ENCODE measurements around the gene CHID1. TPM values are rescaled to one million over a fixed set of nuclear protein-coding genes. Genes with fewer than 3 reads are reported as not detected.

CHID1 gene
- polyA plus RNA-seq, 12 donors: 45.9 to 70.1 (median 58.2) TPM; not detected in 1

DNA sequence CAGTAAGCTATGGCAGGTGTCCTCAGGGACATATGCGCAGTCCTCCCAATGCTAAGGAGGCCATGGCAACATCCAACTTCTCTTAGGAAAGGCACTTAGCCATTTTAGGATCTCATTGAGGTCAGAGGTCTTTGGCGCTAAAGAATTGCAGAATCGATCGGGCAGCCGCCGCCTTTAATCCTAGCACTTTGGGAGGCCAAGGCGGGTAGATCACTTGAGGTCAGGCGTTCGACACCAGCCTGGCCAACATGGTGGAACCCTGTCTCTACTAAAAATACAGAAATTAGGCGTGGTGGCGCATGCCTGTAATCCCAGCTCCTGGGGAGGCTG, 1.2 kb upstream of the CHID1 start:
- no peak for DNase-seq

- DNase-seq: no peak
Measured at GRCh38 chr11:911031-911889, 650 bp upstream of the CHID1 start.

DNA sequence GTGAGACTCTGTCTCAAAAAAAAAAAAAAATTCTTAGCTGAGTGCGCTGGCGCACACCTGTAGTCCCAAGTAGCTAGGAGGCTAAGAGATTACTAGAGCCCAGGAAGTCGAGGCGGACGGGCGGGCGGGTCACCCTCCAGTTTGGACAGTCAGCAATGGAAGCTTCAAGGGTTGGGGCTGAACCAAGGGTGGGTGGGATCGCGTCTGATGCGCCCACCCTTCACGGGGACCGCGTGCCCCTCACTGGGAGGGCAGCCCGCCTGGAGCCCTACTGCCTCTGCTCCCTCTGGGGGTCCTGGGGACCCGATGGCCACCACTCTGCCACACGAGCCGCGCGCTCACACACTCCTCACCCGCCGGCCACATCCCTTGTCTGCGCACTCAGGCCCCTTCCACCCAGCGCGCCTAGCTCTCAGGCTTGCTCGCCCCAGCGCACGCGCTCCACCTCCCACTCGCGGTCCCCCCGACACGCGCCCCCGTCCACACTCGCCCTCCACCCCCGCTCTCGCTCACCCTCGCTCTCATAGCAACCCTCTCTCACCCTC, 494 bp downstream of the CHID1 start:
- no peak for DNase-seq

DNA sequence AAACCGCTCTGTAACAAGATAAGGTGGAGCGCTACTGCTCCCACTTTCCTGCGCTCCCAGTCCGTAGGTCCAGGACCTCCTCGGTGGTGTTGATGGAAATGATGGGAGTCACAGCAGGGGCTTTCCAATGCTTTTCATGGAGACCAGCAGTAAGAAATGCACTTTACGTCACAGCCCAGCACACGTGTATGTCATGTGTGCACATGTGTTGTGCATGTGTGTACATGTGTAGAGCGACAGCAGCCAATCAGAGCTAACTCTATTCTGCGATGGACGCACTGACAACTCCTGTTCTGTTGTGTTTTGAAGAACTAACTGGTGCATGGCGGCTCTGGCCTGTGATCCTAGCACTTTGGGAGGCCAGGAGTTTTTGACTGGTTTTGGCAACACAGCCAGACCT, 1.2 kb downstream of the CHID1 start:
- DNase-seq: no peak

DNA sequence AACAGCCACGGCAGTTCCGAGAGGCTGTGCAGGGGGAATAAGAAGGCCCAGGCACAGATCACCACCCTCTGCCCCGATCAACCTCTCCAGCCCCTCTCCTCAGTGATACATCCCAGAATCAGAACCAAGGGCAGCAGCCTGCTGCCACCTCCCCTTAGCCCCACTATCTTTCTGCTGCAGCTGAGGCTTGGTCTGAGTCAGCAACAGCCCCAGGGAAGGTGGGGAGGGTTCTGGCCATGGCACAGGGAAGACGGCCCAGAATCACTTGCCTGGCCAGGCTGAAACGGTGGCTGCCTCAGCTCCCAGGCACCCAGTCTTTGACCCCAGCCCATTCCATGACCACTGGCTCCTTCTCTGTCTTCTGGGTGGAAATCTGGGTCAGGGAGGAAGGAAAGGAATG, 2.3 kb downstream of the CHID1 start:
- no peak for DNase-seq

GRCh38 chr11:907668-908067, 2.9 kb downstream of the CHID1 start:
- DNase-seq: no peak

DNA sequence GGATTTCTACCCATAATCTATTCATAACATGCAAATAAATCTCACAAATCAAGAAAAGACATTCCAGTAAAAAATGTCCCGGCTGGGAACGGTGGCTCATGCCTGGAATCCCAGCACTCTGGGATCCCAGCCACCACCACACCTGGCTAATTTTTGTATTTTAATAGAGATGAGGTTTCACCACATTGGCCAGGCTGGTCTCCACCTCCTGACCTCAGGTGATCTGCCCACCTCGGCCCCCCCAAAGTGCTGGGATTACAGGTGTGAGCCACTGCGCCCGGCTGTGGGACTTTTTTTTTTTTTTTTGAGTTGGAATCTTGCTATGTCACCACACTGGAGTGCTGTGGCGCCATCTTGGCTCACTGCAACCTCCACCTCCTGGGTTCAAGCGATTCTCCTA, 4.7 kb downstream of the CHID1 start:
- no peak for DNase-seq

DNA sequence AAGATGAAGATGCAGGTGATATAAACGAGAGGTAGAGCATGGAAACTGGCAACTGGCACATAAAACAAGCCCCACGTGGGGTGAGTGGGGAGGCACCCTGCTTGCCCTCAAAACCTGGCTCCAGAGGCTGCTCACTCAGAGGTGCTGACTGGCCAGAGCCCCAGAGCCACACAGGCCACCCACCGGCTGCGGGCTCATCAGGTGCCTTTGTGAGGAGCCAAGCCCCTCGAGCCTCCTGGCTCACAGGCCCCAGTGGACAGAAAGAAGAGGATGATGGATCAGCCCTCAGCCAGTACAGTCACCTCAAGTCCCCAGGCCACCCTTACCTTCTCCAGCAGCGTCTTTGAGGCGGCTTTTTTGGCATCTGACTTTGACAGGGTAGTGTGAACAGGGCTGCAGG, 6.2 kb downstream of the CHID1 start:
- no peak for DNase-seq

DNA sequence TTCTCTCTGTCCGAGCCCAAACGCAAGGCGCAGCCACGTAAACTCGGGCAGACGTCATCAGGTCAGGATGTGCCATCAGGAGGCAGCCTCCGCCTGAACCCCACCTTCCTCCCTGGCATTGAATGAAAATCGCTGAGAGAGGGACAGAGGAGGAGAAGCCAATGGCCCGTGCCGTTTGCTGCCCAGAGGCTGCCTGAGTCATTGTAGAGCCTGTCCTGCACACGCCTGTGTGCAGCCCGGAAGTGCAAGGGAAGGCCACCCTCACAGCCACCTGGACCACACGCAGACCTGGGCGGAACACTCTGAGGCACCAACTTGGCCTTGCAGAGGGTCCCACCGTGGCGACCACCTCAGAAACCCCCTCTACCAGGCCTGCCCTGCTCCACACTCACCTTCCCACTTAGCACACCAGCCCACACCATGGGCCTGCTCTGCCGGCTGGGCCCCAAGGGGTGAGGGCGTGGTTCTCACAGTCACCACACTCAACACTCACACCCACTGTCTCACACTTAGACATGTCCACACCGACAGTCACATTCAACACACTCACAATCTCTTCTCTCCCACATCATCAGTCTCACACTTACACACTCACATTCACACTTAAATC, 9.1 kb downstream of the CHID1 start:
- DNase-seq: no peak

GRCh38 chr11:900545-900944, 10.1 kb downstream of the CHID1 start:
- DNase-seq: no peak

DNA sequence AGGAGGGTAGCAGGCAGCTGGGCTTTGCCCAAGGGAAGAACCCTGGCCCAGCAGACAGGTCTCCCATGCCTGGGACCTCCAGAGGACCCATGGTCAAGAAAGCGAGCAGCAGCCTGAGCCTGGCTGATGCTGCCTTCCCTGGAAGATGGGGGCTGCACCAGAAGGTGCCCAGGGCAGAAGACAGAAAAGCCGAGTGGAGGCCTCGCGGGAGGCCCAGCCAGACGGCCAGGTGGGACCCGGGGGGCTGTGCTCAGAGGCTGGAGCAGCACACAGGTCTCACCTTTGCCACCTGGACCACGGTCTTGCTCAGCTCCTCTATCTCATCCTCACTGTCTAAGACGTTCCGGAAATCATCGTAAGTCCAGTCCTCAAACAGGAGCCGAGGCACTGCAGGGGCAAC, 10.9 kb downstream of the CHID1 start:
- DNase-seq: no peak

DNA sequence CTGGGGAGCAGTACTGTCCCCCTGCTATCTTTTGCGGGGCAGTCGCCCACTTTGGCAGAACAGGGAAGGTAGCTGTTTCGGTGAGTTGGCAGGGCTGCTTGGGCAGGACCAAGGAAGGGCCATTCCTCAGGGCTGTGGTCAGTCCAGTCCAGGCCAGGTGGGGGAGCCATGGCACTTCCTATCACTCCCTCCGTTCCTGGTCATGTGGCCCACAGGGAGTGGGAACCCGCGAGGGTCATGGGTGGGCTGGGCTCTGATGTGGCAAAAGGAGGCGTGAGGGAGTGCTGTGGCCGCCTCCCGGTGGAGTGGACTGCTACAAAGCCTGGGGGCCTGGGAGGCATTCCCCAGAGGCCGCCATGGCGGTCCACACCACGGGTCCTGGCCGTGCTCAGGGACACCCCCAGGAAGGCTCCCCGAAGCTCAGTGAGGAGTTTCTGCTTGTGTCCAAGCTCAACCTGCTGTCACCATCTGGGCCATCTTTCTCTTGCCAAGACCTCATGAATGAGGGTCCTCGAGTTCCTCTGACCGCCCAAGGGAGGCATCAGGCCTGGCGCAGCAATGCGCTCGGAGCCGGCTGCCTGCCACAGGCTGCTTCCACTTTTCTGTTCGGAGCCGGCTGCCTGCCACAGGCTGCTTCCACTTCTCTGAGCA, 11.9 kb downstream of the CHID1 start:
- DNase-seq: no peak

- no peak for DNase-seq
Measured at GRCh38 chr11:898143-898511, 12.5 kb downstream of the CHID1 start.

DNA sequence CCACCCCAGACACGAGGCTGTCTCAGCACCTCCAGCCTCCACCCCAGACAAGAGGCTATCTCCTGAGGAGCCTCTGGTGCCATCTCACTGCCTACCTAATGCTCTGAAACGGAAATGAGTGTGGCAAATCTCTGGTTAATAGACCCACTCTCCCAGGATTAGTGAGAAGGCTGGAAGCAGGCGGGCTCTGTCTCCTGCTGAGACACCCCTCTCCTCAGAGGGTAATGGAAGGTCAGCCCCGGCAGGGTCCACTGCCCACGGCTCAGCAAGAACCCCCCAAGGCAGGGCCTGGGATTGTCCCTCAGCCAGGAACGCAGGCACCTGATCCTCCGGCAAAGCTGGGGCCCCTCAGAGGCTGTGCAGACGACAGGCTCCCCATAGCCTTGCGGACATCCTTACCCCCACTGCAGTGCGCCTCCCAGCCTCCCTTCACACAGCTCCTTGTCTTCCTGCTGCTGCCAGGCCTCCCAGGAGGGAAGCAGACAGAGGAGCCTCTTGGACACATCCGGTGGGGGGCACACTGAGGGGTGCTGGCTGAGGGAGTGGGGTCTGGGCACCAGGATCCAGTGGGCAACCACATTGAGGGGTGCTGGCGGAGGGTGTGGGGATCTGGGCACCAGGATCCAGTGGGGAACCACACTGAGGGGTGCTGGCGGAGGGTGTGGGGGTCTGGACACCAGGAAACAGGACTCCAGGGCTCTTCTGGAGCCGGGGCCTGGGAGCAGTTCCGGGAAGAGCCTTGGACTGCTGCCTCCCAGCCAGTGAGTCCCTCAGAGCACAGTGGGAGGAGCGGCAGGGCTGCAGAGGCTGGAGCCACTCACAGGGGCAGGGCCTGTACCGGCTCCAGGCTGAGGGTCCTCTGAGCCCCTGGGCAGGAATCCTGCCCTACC, 13.1 kb downstream of the CHID1 start:
- DNase-seq: no peak

- no peak for DNase-seq
Measured at GRCh38 chr11:895331-896110, 15.1 kb downstream of the CHID1 start.

- DNase-seq: no peak
Measured at GRCh38 chr11:894575-895201, 15.9 kb downstream of the CHID1 start.

GRCh38 chr11:893008-893654, 17.5 kb downstream of the CHID1 start:
- no peak for DNase-seq

DNA sequence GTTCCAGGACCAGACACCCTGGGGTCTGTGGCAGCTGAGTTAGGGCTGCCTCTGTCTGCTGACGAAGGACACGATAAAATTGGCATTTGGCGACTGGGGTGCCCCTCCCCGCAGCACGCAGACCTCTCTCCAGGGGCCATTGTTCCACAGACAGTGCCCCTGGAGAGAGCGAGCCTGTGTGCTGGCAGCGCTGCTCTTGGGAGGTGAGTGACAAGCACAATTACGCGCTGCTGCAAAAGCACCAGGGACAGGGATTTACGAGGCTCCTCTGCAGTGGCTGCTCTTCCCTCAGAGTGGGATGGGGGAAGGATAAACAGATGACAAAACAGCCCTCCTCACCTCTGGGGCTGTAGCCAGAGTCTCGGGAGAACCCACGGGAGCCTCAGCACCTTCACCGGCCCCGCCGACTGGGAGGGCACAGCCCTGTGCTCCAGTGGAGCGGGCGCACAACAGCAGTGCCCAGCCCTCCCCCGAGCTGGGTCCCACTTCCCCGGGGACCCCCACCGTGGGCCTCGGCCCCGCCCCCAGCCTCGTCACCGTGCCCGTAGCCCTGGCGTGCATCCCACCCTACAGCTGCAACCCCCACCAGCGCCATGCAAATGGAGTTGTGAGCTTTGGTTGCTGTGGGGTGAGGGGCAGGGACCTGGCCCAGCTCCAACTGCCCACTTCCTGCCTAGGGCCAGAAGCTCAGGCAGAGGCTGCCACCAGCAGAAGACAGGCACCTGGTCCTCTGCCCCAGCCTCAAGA, 19.6 kb downstream of the CHID1 start:
- no peak for DNase-seq

Measured in muscle of arm (tissue), 12 donors.